G401.6 (cell line): ENCODE results near the gene TMEM108.

Experiments
- FAIRE-seq: peaks from 2 replicates; lab custom pipeline; 2012; peaks lifted over from hg19 to GRCh38; lab: Jason Lieb, UNC

TMEM108 gene

DNA sequence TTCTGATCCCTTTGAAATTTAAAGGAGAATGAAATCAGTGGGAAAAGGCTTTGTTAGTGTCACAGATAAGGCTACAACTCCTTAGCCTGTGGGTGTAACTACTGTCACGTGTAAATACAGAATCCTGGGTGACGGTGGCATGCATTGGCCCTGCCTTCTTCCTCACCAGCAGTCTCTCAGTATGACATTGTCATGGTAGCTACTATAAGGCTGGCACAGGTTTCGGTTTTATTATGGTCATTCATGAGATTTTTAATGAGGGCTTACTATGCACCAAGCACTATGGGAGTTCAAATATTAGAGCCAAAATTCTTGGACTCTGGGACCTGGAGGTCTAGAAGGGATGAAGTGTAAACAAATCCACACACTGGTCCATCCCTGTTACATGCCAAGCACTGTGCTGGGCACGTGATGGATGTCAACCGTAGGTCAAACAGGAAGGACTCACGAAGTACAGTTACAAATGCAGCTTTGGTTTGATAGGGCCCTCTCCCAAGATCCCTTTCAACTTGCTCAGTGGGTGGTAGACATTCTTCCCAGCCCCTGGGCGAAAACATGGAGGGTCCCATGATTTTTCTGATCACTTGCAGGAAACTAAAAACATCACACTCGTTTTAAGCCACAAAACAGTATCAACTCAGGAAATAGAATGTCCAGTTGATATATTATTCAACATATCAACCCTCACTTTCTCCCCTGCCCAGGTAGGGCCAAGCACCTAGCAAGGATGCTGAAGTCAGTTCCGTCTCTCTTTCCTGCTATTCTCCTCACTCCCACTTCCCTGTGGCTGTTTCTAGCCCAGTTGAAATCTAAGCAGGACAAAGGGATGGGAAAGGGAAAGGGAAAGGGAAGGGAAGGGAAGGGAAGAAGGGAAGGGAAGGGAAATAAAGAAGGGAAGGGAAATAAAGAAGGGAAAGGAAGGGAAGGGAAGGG, 387.0 kb downstream of the TMEM108 start:
- no peak for FAIRE-seq

- FAIRE-seq = no peak
These were observed 387.7 kb downstream of the TMEM108 start for GRCh38 chr3:133425898-133426297.

GRCh38 chr3:133426721-133427120, 388.5 kb downstream of the TMEM108 start:
- no peak for FAIRE-seq

DNA sequence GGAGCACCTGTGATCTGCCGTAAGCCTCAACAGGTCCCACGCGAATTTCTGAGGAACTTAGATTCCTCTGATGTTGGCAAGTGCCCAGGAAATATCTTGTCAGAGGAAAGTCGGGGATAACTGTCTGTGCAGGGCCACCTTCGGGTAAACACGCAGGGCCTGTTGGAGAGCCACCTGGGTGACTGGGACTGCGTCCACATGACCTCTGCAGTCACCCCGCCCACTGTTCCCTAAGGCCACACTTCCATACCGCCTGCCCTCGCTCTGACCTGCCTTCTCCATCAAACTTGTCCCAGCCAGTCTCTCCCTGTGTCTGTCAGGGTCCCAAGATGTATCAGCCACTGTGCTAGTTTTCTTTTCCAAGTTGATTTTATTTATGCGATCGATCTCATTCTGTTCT, 390.4 kb downstream of the TMEM108 start:
- no peak for FAIRE-seq

DNA sequence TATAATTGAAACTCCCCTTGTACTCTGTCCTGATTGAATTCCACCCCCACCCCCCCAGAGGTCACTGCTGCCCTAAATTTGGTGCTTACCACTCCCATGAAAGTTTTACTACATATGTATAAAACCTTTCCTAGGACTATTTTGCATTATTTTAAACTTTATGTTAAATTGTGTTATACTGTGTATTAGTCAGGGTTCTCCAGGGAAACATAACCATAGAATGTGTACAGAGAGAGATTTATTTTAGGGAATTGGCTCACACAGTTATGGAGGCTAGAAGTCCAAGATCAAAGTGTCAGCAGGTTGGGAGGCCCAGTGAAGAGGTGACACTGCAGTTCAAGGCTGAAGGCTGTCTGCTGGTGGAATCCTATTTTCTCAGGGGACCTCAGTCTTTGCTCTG, 390.9 kb downstream of the TMEM108 start:
- no peak for FAIRE-seq

DNA sequence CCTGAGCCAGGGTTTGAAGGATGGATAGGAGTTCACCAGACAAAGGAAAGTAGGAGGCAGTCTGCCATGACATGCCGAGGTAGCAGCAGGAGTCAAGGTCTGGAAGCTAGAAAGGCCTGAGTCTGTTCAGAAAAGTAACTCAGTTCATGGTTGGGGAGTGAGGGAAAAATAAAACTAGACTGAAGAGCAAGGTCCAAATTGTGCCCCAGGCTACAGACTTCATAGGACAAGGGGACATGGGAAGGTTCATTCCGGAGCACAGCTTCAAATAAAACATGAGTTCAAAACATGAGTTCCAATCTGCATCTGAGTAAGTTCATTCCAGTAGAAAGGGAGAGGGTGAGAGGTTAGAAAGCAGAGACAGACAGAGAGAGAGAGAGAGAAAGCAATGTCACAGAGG, 401.4 kb downstream of the TMEM108 start:
- FAIRE-seq = no peak

DNA sequence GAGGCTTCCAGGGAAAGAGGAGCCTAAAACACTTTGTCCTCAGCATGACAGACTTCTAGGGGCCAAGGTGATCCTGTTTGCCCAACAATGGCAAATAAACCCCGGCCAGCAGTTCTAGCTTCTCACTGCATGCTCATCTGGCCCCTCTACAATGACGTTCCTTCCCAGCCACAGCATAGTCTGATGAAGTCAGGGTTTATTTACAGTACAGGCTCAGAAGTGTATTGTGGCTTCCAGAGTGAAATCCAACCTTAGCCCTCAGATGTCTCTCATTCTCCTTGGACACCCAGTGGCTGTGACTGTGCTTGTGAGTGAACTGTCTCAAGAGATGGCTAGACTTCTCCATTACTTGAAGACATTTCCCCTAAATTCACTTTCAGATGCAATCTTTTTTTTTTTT, 402.5 kb downstream of the TMEM108 start:
- FAIRE-seq = no peak

DNA sequence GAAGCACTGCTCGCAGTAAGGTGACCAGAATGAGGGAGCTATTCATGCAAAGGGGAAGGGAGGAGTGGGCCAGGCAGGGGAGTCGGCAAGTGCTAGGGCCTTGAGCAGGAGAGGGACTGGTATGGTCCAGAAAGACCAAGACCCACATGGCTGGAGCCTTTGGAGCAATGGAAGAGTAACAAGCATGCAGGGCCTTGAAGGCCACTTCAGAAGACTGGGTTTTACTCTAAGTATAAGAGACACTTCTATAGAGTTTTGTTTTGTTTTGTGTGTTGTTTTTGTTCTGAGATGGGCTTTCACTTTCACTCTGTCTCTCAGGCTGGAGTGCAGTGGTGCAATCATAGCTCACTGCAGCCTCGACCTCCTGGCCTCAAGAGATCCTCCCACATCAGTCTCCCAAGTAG, 403.7 kb downstream of the TMEM108 start:
- no peak for FAIRE-seq

- FAIRE-seq = no peak
These were observed 404.3 kb downstream of the TMEM108 start for GRCh38 chr3:133442518-133442917.

DNA sequence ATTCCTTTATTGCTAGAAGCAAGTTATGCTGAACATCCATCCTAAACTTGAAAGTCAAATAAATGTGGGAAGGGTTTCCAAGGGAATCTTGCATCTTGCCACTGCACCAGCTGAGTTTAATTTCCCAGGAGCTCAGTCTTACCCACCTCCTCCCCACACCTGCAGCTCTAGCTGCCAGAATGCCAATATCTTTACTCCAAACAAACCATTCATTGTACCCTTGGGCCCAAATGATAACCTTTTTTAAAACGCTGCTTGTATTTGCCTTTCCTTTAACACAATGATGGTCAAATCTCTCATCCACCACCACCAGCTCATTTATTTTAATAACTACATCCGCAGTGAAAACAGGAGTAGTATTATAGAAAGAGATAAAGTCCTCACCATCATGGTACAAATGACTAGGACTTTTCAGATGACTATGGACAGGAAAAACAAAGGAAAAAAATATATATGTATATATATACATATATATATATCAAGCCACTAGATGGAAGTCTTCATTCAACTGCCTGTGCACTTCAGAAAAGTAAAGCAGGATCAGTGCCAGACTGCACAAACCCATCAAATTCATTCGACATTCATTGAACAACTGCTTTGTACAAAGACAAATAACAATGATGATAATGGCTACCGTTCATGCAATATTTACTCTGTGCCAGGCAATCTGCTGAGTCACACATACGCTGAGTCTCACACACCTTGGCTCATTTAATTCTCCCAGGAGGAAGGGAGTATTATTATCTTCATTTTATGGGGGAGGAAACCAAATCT, 405.6 kb downstream of the TMEM108 start:
- peak; percentile 87 for FAIRE-seq

- FAIRE-seq = no peak
These were observed 406.2 kb downstream of the TMEM108 start for GRCh38 chr3:133444423-133444774.

DNA sequence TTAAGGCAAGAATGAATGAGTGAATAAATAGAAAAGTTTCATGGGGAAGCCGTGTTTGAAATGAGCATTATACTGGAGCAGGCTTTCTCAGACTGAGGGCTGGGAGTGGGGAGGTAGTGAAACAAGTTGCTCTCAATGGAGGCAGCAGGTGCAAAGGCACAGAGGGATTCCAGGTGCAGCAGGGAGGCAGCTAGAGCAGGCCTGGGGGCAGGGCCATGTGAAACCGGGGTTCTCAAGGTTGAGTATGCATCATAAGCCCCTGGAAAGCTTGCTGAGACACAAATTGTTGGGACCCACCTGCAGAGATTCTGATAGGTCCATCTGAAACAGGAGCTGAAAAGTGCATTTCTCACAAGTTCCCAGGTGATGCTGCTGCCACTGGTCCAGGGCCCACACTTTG, 406.9 kb downstream of the TMEM108 start:
- no peak for FAIRE-seq
